H9 (cell line): ENCODE data around the gene MIER2. TPM values are rescaled to one million over a fixed set of nuclear protein-coding genes. Genes with fewer than 3 reads are reported as not detected.

ENCODE experiments used
- DNase-seq: peaks from one replicate; pipeline ENCODE4 v3.0.0-alpha.2; 2017
- H2AFZ ChIP-seq: one replicate; pipeline ENCODE4 v1.6.1; 2013; ENCODE audit warnings: mild to moderate bottlenecking, low read length, control low read depth, moderate library complexity
- H2AK5ac ChIP-seq: 2 replicates; pipeline ENCODE4 v1.6.1; 2013; ENCODE audit warnings: low read length, control low read depth, mixed read lengths; ENCODE audit not compliant: insufficient read length
- H2BK120ac ChIP-seq: one replicate; pipeline ENCODE4 v1.6.1; 2013; ENCODE audit warnings: low read depth, mild to moderate bottlenecking, low read length, control low read depth, inconsistent platforms; ENCODE audit not compliant: poor library complexity, severe bottlenecking
- H2BK12ac ChIP-seq: 2 replicates; pipeline ENCODE4 v1.6.1; 2013; ENCODE audit warnings: low read length, control low read depth, mixed read lengths, low read depth; ENCODE audit not compliant: insufficient read length
- H2BK15ac ChIP-seq: 2 replicates; pipeline ENCODE4 v1.6.1; 2013; ENCODE audit warnings: low read depth, low read length, control low read depth
- H2BK20ac ChIP-seq: one replicate; pipeline ENCODE4 v1.6.1; 2013; ENCODE audit warnings: low read depth, mild to moderate bottlenecking, low read length, control low read depth, inconsistent platforms; ENCODE audit not compliant: poor library complexity, severe bottlenecking
- H2BK5ac ChIP-seq: 2 replicates; pipeline ENCODE4 v1.6.1; 2013; ENCODE audit warnings: low read length, control low read depth, mixed read lengths; ENCODE audit not compliant: insufficient read length
- H3K14ac ChIP-seq: 2 replicates; pipeline ENCODE4 v1.6.1; 2013; ENCODE audit warnings: low read length, control low read depth; ENCODE audit not compliant: insufficient read depth
- H3K18ac ChIP-seq: 2 replicates; pipeline ENCODE4 v1.6.1; 2013; ENCODE audit warnings: low read depth, mild to moderate bottlenecking, mixed read lengths, low read length, control low read depth; ENCODE audit not compliant: insufficient read length
- H3K23ac ChIP-seq: 2 replicates; pipeline ENCODE4 v1.6.1; 2013; ENCODE audit warnings: low read length, control low read depth, mixed read lengths, low read depth; ENCODE audit not compliant: insufficient read length
- H3K23me2 ChIP-seq: 2 replicates; pipeline ENCODE4 v1.6.1; 2013; ENCODE audit warnings: low read depth, mild to moderate bottlenecking, mixed read lengths, low read length, control low read depth; ENCODE audit not compliant: insufficient read length, poor library complexity, severe bottlenecking
- H3K27ac ChIP-seq: 2 replicates; pipeline ENCODE4 v1.5.1; 2013; ENCODE audit warnings: low read length, control low read depth, mixed read lengths, low read depth; ENCODE audit not compliant: insufficient read length
- H3K27me3 ChIP-seq: 2 replicates; pipeline ENCODE4 v1.6.1; 2013; ENCODE audit warnings: low read length, control low read depth, inconsistent platforms; ENCODE audit not compliant: insufficient read depth
- H3K4ac ChIP-seq: 2 replicates; pipeline ENCODE4 v1.6.1; 2013; ENCODE audit warnings: low read depth, mild to moderate bottlenecking, control low read depth, inconsistent platforms, low read length, moderate library complexity
- H3K4me1 ChIP-seq: 2 replicates; pipeline ENCODE4 v1.6.1; 2013; ENCODE audit warnings: low read length, control low read depth, inconsistent platforms; ENCODE audit not compliant: insufficient read depth
- H3K4me2 ChIP-seq: 2 replicates; pipeline ENCODE4 v1.6.1; 2013; ENCODE audit warnings: low read length, control low read depth, mixed read lengths; ENCODE audit not compliant: insufficient read length, insufficient read depth
- H3K56ac ChIP-seq: 2 replicates; pipeline ENCODE4 v1.6.1; 2013; ENCODE audit warnings: low read depth, mild to moderate bottlenecking, mixed read lengths, low read length, control low read depth; ENCODE audit not compliant: insufficient read length
- H3K79me1 ChIP-seq: 2 replicates; pipeline ENCODE4 v1.6.1; 2013; ENCODE audit warnings: low read depth, mild to moderate bottlenecking, moderate library complexity, low read length, control low read depth, inconsistent platforms; ENCODE audit not compliant: insufficient read depth, poor library complexity, severe bottlenecking
- H3K79me2 ChIP-seq: 2 replicates; pipeline ENCODE4 v1.6.1; 2013; ENCODE audit warnings: low read length, control low read depth, inconsistent platforms; ENCODE audit not compliant: insufficient read depth
- H3K9ac ChIP-seq: 2 replicates; pipeline ENCODE4 v1.6.1; 2013; ENCODE audit warnings: low read length, control low read depth, mixed read lengths; ENCODE audit not compliant: insufficient read length; ENCODE audit errors: extremely low read depth
- H3K9me3 ChIP-seq: one replicate; pipeline ENCODE4 v1.6.1; 2013; ENCODE audit warnings: low read depth, low read length, inconsistent platforms; ENCODE audit not compliant: control insufficient read depth
- H3T11ph ChIP-seq: one replicate; pipeline ENCODE4 v1.6.1; 2013; ENCODE audit warnings: mild to moderate bottlenecking, low read length, control low read depth, inconsistent platforms
- H4K20me1 ChIP-seq: one replicate; pipeline ENCODE4 v1.6.1; 2013; ENCODE audit not compliant: control insufficient read depth, insufficient read length, insufficient read depth
- H4K5ac ChIP-seq: 2 replicates; pipeline ENCODE4 v1.6.1; 2013; ENCODE audit warnings: low read depth, mild to moderate bottlenecking, mixed read lengths, low read length, control low read depth; ENCODE audit not compliant: insufficient read length
- H4K8ac ChIP-seq: replicated peaks from 2 replicates; pipeline ENCODE4 v1.6.1; 2013; ENCODE audit warnings: low read length, control low read depth, mixed read lengths, low read depth; ENCODE audit not compliant: insufficient read length
- H4K91ac ChIP-seq: 2 replicates; pipeline ENCODE4 v1.6.1; 2013; ENCODE audit warnings: low read depth, mild to moderate bottlenecking, moderate library complexity, mixed read lengths, low read length, control low read depth; ENCODE audit not compliant: insufficient read length
- H3K27ac Mint-ChIP-seq, 3 experiments: 2 replicates in 2 of 3; 3 replicates in 1 of 3; pipeline ENCODE4 v1.8.0; 2020 to 2021; ENCODE audit warnings: mixed read lengths in 3 of 3, mild to moderate bottlenecking in 1 of 3, moderate library complexity in 1 of 3
- H3K27me3 Mint-ChIP-seq: 2 replicates; pipeline ENCODE4 v1.8.0; 2021; ENCODE audit warnings: low read depth, mild to moderate bottlenecking, moderate library complexity, mixed read lengths
- H3K36me3 Mint-ChIP-seq, 3 experiments: 2 replicates in 2 of 3; 3 replicates in 1 of 3; pipeline ENCODE4 v1.8.0; 2020 to 2021; ENCODE audit warnings: low read depth in 3 of 3, mixed read lengths in 3 of 3; ENCODE audit not compliant: insufficient read depth in 1 of 3
- H3K4me1 Mint-ChIP-seq, 2 experiments: 2 replicates each; pipeline ENCODE4 v1.8.0; 2020; ENCODE audit warnings: mixed read lengths in 2 of 2
- H3K4me3 Mint-ChIP-seq, 2 experiments: 2 replicates in 1 of 2; 3 replicates in 1 of 2; pipeline ENCODE4 v1.8.0; 2020 to 2021; ENCODE audit warnings: mild to moderate bottlenecking in 2 of 2, mixed read lengths in 2 of 2, moderate library complexity in 1 of 2
- H3K9me3 Mint-ChIP-seq, 2 experiments: 2 replicates in 1 of 2; 3 replicates in 1 of 2; pipeline ENCODE4 v1.8.0; 2020; ENCODE audit warnings: mild to moderate bottlenecking in 2 of 2, mixed read lengths in 2 of 2, moderate library complexity in 1 of 2
- WGBS: extraction: QIAGEN DNeasy Blood & Tissue Kit; methylation state at CpG from one replicate; pipeline ENCODE4 v1.1.7; 2013; ENCODE audit warnings: missing lambda C conversion rate, low lambda C conversion rate, mixed read lengths; ENCODE audit not compliant: insufficient read length; ENCODE audit errors: extremely low coverage; 5-methylcytosine and 5-hydroxymethylcytosine counted together
- total RNA-seq: library from RNA; stranded (reverse); gene quantifications from 2 replicates; pipeline ENCODE4 v1.2.1, GENCODE V29; 2021
- TF ChIP-seq, protein P1 (sequence below): fragments of 200-600 bp; sonication (generic); conservative IDR thresholded peaks from 3 replicates; pipeline ENCODE4 v1.8.0; 2021; ENCODE audit warnings: antibody characterized with exemption, mild to moderate bottlenecking

Gene MIER2
- total RNA-seq, 1 experiment from 2014 or later = 60.5 TPM

DNA sequence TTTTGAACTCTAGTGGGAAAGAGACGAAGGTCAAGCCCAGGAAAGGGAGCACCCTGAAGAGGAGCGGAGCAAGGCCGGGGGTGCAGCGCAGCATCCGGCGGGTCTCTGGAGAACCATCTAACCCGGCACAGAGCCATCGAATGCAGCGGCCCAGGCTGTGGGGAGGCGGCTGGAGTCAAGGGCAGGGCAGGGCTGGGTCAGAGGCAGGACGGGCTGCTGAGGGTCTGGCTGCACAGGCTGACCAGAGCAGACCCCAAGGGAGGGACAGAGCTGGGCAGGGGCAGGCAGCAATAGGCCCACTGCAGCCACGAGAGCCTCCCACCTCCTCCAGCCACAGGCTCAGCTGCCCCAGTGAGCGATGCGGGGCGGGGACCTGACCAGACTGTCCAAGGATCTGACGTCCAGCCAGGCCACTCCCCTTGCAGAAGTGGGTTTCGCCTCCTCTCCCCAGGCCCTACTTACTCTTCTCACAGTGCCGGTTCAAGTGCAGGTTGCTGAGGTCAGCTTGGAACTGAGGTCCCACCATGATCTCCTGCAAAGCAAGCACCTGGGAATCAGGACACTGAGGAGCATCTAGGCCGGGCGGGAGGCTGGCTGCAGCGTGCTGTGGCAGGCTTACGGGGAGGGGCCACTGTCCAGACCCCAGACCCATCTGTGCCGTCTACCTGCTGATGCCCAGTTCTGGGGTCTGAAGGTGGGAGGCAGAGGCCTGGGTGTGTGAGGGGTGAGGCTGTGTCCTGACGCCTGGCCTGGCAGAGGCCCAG, 19.2 kb downstream of the MIER2 start:
- Histone ChIP-seq H3K9me3 (peaks cover 6% of the 10 kb centered on the region), H3K4ac (no peak overlapping the region), H3K79me2 (no peaks in the 10 kb centered on the region; the same call in 1 of the 2 replicates), H3K14ac (no peak overlapping the region), H2BK120ac (no peak overlapping the region), H4K20me1 (no peaks in the 10 kb centered on the region), H2AFZ (no peak overlapping the region), H2BK15ac (no peak overlapping the region), H2BK20ac (no peak overlapping the region), H3K27ac (no peak overlapping the region), H4K91ac (no peak overlapping the region), H3K23me2 (no peaks in the 10 kb centered on the region), H2BK5ac (no peak overlapping the region), H2AK5ac (no peak overlapping the region), H3K18ac (no peak overlapping the region), H2BK12ac (no peak overlapping the region), H3K9ac (no peak overlapping the region), H3K56ac (no peak overlapping the region), H4K8ac (no peak overlapping the region), H3K27me3 (no peaks in the 10 kb centered on the region), H3K23ac (no peak overlapping the region), H3K4me2 (no peak overlapping the region), H3K79me1 (peaks cover 5% of the 10 kb centered on the region), H4K5ac (no peak overlapping the region), H3T11ph (no peak overlapping the region), H3K4me1 (no peaks in the 10 kb centered on the region)
- Mint-ChIP-seq H3K4me1 (no peaks in the 10 kb centered on the region), H3K4me3 (no peak overlapping the region), H3K9me3 (peaks cover 15 to 19% of the 10 kb centered on the region in 2 experiments), H3K27me3 (no peaks in the 10 kb centered on the region), H3K27ac (no peak overlapping the region), H3K36me3 (peaks cover 48 to 61% (median 52%) of the 10 kb centered on the region in 3 experiments)
- no peak for DNase-seq
- TF ChIP-seq, protein P1, sequence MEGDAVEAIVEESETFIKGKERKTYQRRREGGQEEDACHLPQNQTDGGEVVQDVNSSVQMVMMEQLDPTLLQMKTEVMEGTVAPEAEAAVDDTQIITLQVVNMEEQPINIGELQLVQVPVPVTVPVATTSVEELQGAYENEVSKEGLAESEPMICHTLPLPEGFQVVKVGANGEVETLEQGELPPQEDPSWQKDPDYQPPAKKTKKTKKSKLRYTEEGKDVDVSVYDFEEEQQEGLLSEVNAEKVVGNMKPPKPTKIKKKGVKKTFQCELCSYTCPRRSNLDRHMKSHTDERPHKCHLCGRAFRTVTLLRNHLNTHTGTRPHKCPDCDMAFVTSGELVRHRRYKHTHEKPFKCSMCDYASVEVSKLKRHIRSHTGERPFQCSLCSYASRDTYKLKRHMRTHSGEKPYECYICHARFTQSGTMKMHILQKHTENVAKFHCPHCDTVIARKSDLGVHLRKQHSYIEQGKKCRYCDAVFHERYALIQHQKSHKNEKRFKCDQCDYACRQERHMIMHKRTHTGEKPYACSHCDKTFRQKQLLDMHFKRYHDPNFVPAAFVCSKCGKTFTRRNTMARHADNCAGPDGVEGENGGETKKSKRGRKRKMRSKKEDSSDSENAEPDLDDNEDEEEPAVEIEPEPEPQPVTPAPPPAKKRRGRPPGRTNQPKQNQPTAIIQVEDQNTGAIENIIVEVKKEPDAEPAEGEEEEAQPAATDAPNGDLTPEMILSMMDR = no peak
- WGBS = no CpG with 5 or more reads among the region's 24 CpGs
